Panc1 (cell line): Measurements from ENCODE around the gene KLF16. TPM values are rescaled to one million over a fixed set of nuclear protein-coding genes. Genes with fewer than 3 reads are reported as not detected.

ENCODE experiments used
- ATAC-seq: fragments of 200-7000 bp; cut with Tn5 transposase; 2 replicates; pipeline ENCODE4 v1.9.1; 2020; ENCODE audit warnings: mild to moderate bottlenecking, moderate library complexity
- BruUV-seq: library from RNA; stranded (reverse); fragments of 400-500 nt; replicated peaks from 2 replicates; lab custom pipeline; 2021; lab: Mats Ljungman, UMichigan
- CTCF ChIA-PET: fragments of 300-600 bp; sonication (Branson Sonifier 250); formaldehyde crosslinking; loops from one replicate; lab custom pipeline; 2022; ENCODE audit warnings: antibody characterized with exemption; lab: Charles Lee
- POLR2A ChIA-PET: fragments of 300-600 bp; sonication (Branson Sonifier 250); formaldehyde crosslinking; loops from one replicate; lab custom pipeline; 2022; ENCODE audit warnings: antibody characterized with exemption; lab: Charles Lee
- DNase-seq: peaks from one replicate; pipeline ENCODE4 v3.0.0-alpha.2; 2010; ENCODE audit warnings: low read depth, low spot score
- H3K27ac ChIP-seq: 2 replicates; pipeline ENCODE4 v1.5.1; 2011; ENCODE audit warnings: mild to moderate bottlenecking, low read length, inconsistent platforms
- H3K27me3 ChIP-seq: fragments of 200-500 bp; sonication (Bioruptor generic); 2 replicates; pipeline ENCODE4 v1.6.0; 2014; ENCODE audit warnings: low read length, inconsistent platforms; ENCODE audit not compliant: control insufficient read depth, insufficient read depth
- H3K36me3 ChIP-seq: fragments of 200-500 bp; sonication (Bioruptor generic); 2 replicates; pipeline ENCODE4 v1.5.1; 2014; ENCODE audit warnings: inconsistent platforms, mild to moderate bottlenecking, low read length, moderate library complexity; ENCODE audit not compliant: control insufficient read depth, insufficient read depth
- H3K4me1 ChIP-seq: 2 replicates; pipeline ENCODE4 v1.5.1; 2011; ENCODE audit warnings: inconsistent platforms, mild to moderate bottlenecking, low read length, moderate library complexity; ENCODE audit not compliant: control insufficient read depth, insufficient read depth
- H3K4me3 ChIP-seq, 2 experiments: 2 replicates each; pipeline ENCODE4 v1.5.1; 2011 to 2012; ENCODE audit warnings: low read depth in 2 of 2, low read length in 2 of 2, mild to moderate bottlenecking in 2 of 2, inconsistent platforms in 1 of 2, moderate library complexity in 1 of 2
- H3K9me3 ChIP-seq: fragments of 200-500 bp; sonication (Bioruptor generic); 2 replicates; pipeline ENCODE4 v1.5.1; 2014; ENCODE audit warnings: low read depth, mild to moderate bottlenecking, inconsistent platforms, low read length, moderate library complexity; ENCODE audit not compliant: control insufficient read depth, insufficient read depth
- POLR2AphosphoS5 ChIP-seq: IDR thresholded peaks from 2 replicates; pipeline ENCODE4 v1.6.1; 2012; ENCODE audit warnings: mild to moderate bottlenecking, low read depth, low read length, moderate library complexity
- SIN3A ChIP-seq: IDR thresholded peaks from 2 replicates; pipeline ENCODE4 v1.6.1; 2012; ENCODE audit warnings: low read depth, mild to moderate bottlenecking, low read length, moderate library complexity, borderline replicate concordance; ENCODE audit not compliant: insufficient read depth
- TCF7L2 ChIP-seq: IDR thresholded peaks from 2 replicates; pipeline ENCODE4 v1.6.1; 2011; ENCODE audit warnings: mild to moderate bottlenecking, low read depth, low read length, inconsistent platforms
- in situ Hi-C: cut with HindIII; loops from 2 replicates; pipeline ENCODE4 v1.10.0; 2016; ENCODE audit warnings: low sequenced_read_pairs, low pct_unique_long_range_greater_than_20kb
- intact Hi-C: fragments of 100-400 bp; cut with micrococcal nuclease; formaldehyde crosslinking; loops from one replicate; pipeline ENCODE4 v1.10.0; 2022; ENCODE audit not compliant: unreplicated experiment
- total RNA-seq: library from RNA; stranded (reverse); gene quantifications from one replicate; pipeline ENCODE4 v1.2.1, GENCODE V29; 2021; ENCODE audit not compliant: unreplicated experiment
- TF ChIP-seq, protein P1 (sequence below): fragments of 450-650 bp; IDR thresholded peaks from 2 replicates; pipeline ENCODE4 v1.5.1; 2017; ENCODE audit warnings: mild to moderate bottlenecking
- TF ChIP-seq, protein P2 (sequence below), 2 experiments: IDR thresholded peaks; 2 replicates each; pipeline ENCODE4 v1.6.1; 2011 to 2012; ENCODE audit warnings: low read depth in 2 of 2, control low read depth in 1 of 2, low read length in 1 of 2, mild to moderate bottlenecking in 1 of 2, moderate library complexity in 1 of 2; ENCODE audit not compliant: insufficient read depth in 1 of 2

The KLF16 gene
- total RNA-seq, 1 experiment from 2014 or later: 79.3 TPM

DNA sequence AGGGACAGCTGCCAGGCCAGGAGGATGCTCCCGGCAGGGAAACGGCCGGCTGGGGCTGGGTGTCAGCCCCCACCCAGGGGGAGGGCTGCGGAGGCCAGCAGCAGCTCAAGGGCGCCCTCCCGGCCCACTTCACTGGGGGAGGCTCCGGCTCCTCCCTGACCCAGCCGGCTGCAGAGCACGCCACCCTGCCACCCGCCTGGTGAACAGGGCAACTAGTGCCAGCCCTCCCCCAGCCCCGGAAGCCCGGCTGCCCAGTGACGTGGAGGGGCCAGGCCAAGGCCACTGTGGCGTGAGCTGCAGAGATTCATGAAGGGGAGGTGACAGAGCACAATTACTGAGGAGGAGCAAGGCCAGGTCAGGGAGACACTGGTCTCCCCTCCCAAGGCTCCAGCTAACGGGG is 29.8 kb downstream of the KLF16 start:
- no peak for TF ChIP-seq POLR2AphosphoS5
- TF ChIP-seq, protein P1, sequence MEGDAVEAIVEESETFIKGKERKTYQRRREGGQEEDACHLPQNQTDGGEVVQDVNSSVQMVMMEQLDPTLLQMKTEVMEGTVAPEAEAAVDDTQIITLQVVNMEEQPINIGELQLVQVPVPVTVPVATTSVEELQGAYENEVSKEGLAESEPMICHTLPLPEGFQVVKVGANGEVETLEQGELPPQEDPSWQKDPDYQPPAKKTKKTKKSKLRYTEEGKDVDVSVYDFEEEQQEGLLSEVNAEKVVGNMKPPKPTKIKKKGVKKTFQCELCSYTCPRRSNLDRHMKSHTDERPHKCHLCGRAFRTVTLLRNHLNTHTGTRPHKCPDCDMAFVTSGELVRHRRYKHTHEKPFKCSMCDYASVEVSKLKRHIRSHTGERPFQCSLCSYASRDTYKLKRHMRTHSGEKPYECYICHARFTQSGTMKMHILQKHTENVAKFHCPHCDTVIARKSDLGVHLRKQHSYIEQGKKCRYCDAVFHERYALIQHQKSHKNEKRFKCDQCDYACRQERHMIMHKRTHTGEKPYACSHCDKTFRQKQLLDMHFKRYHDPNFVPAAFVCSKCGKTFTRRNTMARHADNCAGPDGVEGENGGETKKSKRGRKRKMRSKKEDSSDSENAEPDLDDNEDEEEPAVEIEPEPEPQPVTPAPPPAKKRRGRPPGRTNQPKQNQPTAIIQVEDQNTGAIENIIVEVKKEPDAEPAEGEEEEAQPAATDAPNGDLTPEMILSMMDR: no peak
- no peak for TF ChIP-seq TCF7L2
- TF ChIP-seq, protein P2, sequence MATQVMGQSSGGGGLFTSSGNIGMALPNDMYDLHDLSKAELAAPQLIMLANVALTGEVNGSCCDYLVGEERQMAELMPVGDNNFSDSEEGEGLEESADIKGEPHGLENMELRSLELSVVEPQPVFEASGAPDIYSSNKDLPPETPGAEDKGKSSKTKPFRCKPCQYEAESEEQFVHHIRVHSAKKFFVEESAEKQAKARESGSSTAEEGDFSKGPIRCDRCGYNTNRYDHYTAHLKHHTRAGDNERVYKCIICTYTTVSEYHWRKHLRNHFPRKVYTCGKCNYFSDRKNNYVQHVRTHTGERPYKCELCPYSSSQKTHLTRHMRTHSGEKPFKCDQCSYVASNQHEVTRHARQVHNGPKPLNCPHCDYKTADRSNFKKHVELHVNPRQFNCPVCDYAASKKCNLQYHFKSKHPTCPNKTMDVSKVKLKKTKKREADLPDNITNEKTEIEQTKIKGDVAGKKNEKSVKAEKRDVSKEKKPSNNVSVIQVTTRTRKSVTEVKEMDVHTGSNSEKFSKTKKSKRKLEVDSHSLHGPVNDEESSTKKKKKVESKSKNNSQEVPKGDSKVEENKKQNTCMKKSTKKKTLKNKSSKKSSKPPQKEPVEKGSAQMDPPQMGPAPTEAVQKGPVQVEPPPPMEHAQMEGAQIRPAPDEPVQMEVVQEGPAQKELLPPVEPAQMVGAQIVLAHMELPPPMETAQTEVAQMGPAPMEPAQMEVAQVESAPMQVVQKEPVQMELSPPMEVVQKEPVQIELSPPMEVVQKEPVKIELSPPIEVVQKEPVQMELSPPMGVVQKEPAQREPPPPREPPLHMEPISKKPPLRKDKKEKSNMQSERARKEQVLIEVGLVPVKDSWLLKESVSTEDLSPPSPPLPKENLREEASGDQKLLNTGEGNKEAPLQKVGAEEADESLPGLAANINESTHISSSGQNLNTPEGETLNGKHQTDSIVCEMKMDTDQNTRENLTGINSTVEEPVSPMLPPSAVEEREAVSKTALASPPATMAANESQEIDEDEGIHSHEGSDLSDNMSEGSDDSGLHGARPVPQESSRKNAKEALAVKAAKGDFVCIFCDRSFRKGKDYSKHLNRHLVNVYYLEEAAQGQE (IDR thresholded peaks at IDR 0.05; ENCODE audit: insufficient read depth in 1 of 2, low read depth in 2 of 2, low read length in 1 of 2): no peak
- TF ChIP-seq SIN3A: no peak
- no peak overlapping the region for H3K4me3 ChIP-seq
- H3K4me1 ChIP-seq: peaks cover 16% of the 10 kb centered on the region
- intact Hi-C loops: no loop called here
- ChIA-PET CTCF (interaction anchor here (0.6 kb wide), 1 partner anchor 41 kb away, joined by 6 read pairs; no protein-coding TSS in a partner anchor), POLR2A (no interaction called here)
- H3K27me3 ChIP-seq: no peaks in the 10 kb centered on the region
- no peak for ATAC-seq
- in situ Hi-C loops: no loop called here
- BruUV-seq: no TSS peak
- no peaks in the 10 kb centered on the region for H3K36me3 ChIP-seq
- H3K9me3 ChIP-seq: no peaks in the 10 kb centered on the region
- H3K27ac ChIP-seq: no peak overlapping the region
- no peak for DNase-seq

DNA sequence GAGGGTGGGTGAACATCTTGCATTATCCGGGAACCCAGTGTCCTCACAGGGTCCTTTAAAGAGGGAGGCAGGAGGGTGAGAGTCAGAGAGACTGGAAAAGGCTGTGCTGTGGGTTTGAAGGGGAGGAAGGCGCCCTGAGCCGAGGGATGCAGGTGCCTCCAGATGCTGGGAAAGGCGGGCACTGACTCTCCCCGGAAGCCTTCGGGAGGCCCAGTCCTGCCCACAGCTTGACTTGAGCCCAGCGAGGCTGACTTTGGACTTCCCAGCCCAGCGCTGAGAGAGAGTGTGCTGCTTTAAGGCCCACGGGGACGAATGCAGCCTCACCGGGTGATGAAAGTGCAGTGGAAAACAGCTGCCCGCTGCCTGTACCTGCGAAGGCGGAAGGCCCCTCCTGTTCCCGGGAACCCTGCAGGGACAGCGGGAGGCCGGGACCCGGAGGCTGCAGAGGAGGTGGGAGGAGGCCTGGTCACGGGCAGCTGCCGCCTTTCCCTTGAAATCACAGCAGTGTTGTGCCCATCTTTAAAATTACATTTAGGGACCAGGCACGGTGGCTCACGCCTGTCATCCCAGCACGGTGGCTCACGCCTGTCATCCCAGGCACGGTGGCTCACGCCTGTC is 31.2 kb downstream of the KLF16 start:
- BruUV-seq: no TSS peak
- DNase-seq (no peak), ATAC-seq (no peak)
- ChIA-PET CTCF (no interaction called here), POLR2A (interaction anchor here (0.7 kb wide), 1 partner anchor 222 kb away, joined by 9 read pairs; no protein-coding TSS in a partner anchor)
- intact Hi-C loops (no loop called here), in situ Hi-C loops (no loop called here)
- Histone ChIP-seq H3K9me3 (no peaks in the 10 kb centered on the region), H3K4me1 (peaks cover 16% of the 10 kb centered on the region), H3K4me3 (no peak overlapping the region), H3K27ac (no peak overlapping the region), H3K36me3 (no peaks in the 10 kb centered on the region), H3K27me3 (no peaks in the 10 kb centered on the region)
- TF ChIP-seq POLR2AphosphoS5 (no peak), TCF7L2 (no peak), SIN3A (no peak)
- TF ChIP-seq, protein P1: no peak
- TF ChIP-seq, protein P2 (IDR thresholded peaks at IDR 0.05; ENCODE audit: insufficient read depth in 1 of 2, low read depth in 2 of 2, low read length in 1 of 2): no peak
